Psoas muscle (tissue), 8 donors: ENCODE measurements around the gene MBD4. TPM values are rescaled to one million over a fixed set of nuclear protein-coding genes. Genes with fewer than 3 reads are reported as not detected.
A peak's percentile ranks its signal among the peaks of the same experiment; 100 is the strongest.

Experiments
- ATAC-seq, 4 donors: fragments of 200-7000 bp; cut with Tn5 transposase; one replicate each; pipeline ENCODE4 v1.9.1; 2020; ENCODE audit warnings: moderate library complexity in 3 of 4, mild to moderate bottlenecking in 2 of 4
- DNase-seq, 2 donors: peaks; one replicate each; pipeline ENCODE4 v3.0.0-alpha.2; 2020
- H3K27ac ChIP-seq: fragments of 200-600 bp; one replicate; pipeline ENCODE4 v1.8.0; 2022
- H3K27me3 ChIP-seq, 3 donors: fragments of 200-600 bp in 1 of 3; one replicate each; pipeline versions ENCODE4 v1.6.1 to v1.8.0; 2013 to 2022; ENCODE audit warnings: low read length in 2 of 3, mild to moderate bottlenecking in 2 of 3, moderate library complexity in 1 of 3; ENCODE audit not compliant: insufficient read depth in 3 of 3
- H3K36me3 ChIP-seq, 2 donors: fragments of 200-600 bp in 1 of 2; one replicate each; pipeline versions ENCODE4 v1.6.1 to v1.8.0; 2013 to 2022; ENCODE audit warnings: low read depth in 1 of 2, mild to moderate bottlenecking in 1 of 2, moderate library complexity in 1 of 2; ENCODE audit not compliant: insufficient read depth in 1 of 2
- H3K4me1 ChIP-seq: fragments of 200-600 bp; one replicate; pipeline ENCODE4 v1.8.0; 2022
- H3K4me3 ChIP-seq: fragments of 200-600 bp; one replicate; pipeline ENCODE4 v1.8.0; 2022; ENCODE audit warnings: mild to moderate bottlenecking
- H3K9me3 ChIP-seq: fragments of 200-600 bp; one replicate; pipeline ENCODE4 v1.8.0; 2022
- WGBS, 3 donors: extraction: QIAGEN DNeasy Blood & Tissue Kit; methylation state at CpG; one replicate each; pipeline versions ENCODE4 v1.1.6 to v1.1.7; 2013; 5-methylcytosine and 5-hydroxymethylcytosine counted together
- intact Hi-C, 2 donors: fragments of 100-400 bp; cut with DNase I; formaldehyde crosslinking; loops; one replicate each; pipeline versions ENCODE4 v1.11.0 to v1.14.2; 2022
- polyA plus RNA-seq, 3 donors: library from polyadenylated mRNA; stranded (reverse); fragments of 200-250 nt; gene quantifications; one replicate each; pipeline ENCODE4 v1.2.3, GENCODE V29; 2013
- total RNA-seq, 4 donors: library from RNA; stranded (reverse); fragmentation: NEBNext Ultra II Directional in 2 of 4; extraction: Animal tissue kit (Norgen Biotek cat#: 25700) in 2 of 4; gene quantifications; one replicate each; pipeline versions ENCODE4 v1.2.1 to v1.2.4, GENCODE V29; 2021 to 2023
- TF ChIP-seq, protein P1 (sequence below): fragments of 200-600 bp; IDR thresholded peaks from one replicate; pipeline ENCODE4 v1.8.0; 2022; ENCODE audit warnings: antibody characterized with exemption
- donor health status: healthy with polysubstance abuse.
- donor health status: DM: no; HTN: no; CAD: no; lungs with moderate emphysema.
- donor health status: Bipolar disorder and iron deficiency.
- donor health status: healthy.
- donor health status: DM: yes; HTN: yes; CAD: no.
- donor health status: DM: no; HTN: no; CAD: no.
- donor health status: DM: no; HTN: no; CAD: no.
- donor health status: DM: yes; HTN: yes; CAD: no.

The MBD4 gene
- total and polyA plus RNA-seq, 7 donors = 16.0 to 30.4 (median 19.1) TPM

DNA sequence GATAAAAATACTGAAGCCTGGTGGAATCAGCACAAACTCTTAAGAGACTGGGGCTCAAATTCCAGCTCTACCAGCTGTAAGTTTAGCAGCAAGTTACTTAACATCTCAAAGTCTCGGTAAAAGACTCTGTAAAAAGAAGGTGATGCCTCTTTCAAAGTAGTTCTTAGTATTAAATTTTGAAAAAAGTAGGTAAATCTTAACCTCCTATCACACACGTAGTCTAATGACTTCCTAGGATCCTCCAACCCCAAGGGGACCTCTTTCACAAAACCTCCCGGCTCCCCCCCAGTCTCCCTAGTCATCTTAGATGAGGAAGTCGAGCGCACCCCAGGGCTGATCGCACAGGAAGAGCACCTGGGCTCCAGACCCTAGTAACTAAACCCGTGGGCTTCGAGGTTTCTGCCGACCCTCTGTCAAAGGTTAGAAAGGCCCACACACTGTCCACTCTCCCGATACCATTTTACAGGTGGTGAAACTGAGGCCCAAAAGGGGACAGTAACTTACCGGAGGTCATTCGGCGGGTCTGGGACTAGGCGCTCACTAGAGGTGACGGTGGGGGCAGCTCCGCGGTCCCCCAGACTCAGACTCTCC lies 427 bp downstream of the MBD4 start:
- Histone ChIP-seq H3K36me3 (peaks cover 0 to 38% of the 10 kb centered on the region in 2 donors), H3K4me3 (peak overlapping the region; percentile 95)

DNA sequence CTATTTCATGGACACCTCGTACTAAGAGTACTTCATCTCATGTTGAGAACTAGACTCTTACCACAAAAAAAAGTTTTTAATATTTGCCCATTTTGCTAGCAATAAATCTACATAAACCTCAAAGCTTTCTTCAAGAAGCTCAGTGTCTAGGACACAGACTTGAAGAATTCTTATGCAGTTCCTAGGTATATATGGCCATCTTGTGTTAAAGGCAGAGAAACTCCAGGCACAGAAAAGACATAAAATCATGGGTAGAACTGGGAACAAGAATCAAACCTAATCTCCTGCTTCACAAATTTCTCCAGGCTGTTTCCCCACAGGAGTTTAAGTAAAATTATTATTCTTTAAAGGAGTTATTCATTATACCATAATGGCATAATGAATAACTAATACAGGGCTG lies 4.4 kb downstream of the MBD4 start:
- H3K4me3 ChIP-seq = no peak overlapping the region
- DNase-seq (no peak), ATAC-seq (no peak)
- no peaks in the 10 kb centered on the region for H3K27me3 ChIP-seq
- TF ChIP-seq, protein P1, sequence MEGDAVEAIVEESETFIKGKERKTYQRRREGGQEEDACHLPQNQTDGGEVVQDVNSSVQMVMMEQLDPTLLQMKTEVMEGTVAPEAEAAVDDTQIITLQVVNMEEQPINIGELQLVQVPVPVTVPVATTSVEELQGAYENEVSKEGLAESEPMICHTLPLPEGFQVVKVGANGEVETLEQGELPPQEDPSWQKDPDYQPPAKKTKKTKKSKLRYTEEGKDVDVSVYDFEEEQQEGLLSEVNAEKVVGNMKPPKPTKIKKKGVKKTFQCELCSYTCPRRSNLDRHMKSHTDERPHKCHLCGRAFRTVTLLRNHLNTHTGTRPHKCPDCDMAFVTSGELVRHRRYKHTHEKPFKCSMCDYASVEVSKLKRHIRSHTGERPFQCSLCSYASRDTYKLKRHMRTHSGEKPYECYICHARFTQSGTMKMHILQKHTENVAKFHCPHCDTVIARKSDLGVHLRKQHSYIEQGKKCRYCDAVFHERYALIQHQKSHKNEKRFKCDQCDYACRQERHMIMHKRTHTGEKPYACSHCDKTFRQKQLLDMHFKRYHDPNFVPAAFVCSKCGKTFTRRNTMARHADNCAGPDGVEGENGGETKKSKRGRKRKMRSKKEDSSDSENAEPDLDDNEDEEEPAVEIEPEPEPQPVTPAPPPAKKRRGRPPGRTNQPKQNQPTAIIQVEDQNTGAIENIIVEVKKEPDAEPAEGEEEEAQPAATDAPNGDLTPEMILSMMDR = no peak
- intact Hi-C loops = no loop called here
- H3K27ac ChIP-seq = no peak overlapping the region
- peaks cover 20% of the 10 kb centered on the region for H3K4me1 ChIP-seq
- WGBS, 3 donors = 78 to 93% (median 89%) methylated on average over 1 of the region's 1 CpG
- no peaks in the 10 kb centered on the region for H3K9me3 ChIP-seq
- peaks cover 8 to 77% of the 10 kb centered on the region in 2 donors for H3K36me3 ChIP-seq

More for the DNA sequence above, 427 bp downstream of the MBD4 start:
- Histone ChIP-seq H3K9me3 (no peaks in the 10 kb centered on the region), H3K27me3 (no peaks in the 10 kb centered on the region), H3K27ac (peak overlapping the region; percentile 91), H3K4me1 (peaks cover 46% of the 10 kb centered on the region)
- intact Hi-C loops = no loop called here
- peak; percentile 35 to 65 for DNase-seq
- 0 to 1% (median 1%) methylated on average over 17 of the region's 17 CpGs for whole genome bisulfite sequencing, 3 donors
- TF ChIP-seq, protein P1 = no peak
- ATAC-seq = peak; percentile 1 to 7 (median 4)

DNA sequence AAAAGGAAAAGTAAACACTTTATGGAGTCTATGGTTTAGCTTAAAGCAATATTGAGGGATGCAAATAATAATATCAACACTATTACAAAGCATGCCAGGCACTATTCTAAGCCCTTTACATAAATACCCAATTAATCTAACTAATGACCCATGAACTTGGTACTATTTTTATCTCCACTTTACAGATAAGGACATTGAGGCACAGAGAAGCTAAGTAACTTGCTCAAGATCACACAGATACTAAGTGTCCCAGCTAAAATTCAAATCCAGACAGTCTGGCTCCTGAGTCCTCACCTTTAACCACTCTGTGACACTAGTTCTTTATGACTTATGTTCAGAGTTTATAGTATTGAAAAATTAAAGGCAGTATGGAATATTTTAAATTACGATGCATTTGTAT lies 5.6 kb downstream of the MBD4 start:
- TF ChIP-seq, protein P1 = no peak

DNA sequence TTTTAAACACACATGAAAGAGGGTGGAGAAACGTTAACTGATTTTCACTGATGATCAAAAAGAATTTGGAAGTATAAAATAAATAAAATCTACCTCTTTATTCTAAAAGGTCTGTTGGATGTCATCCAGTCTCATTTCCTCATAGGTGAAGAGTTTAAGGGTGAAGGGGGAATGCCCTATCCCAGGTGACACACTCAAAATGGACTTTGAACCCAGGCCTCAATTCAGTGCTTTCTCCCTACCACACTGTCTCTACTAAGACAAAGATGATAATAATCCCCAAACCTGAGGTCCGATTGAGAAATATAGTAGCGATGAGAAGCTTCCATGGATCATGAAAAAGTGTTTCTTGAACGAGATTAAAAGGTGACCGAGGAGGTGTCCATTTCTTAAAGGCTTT lies 6.2 kb downstream of the MBD4 start:
- Histone ChIP-seq H3K9me3 (no peaks in the 10 kb centered on the region), H3K27ac (no peak overlapping the region), H3K27me3 (no peaks in the 10 kb centered on the region), H3K36me3 (peaks cover 8 to 85% of the 10 kb centered on the region in 2 donors), H3K4me3 (no peak overlapping the region), H3K4me1 (peaks cover 21% of the 10 kb centered on the region)
- intact Hi-C loops = no loop called here
- 87 to 92% (median 90%) methylated on average over 5 of the region's 5 CpGs for WGBS, 3 donors
- ATAC-seq (no peak), DNase-seq (no peak)
- TF ChIP-seq, protein P1 = no peak

More for the DNA sequence above, 5.6 kb downstream of the MBD4 start:
- H3K4me3 ChIP-seq = no peak overlapping the region
- no peak for ATAC-seq
- no peaks in the 10 kb centered on the region for H3K9me3 ChIP-seq
- H3K36me3 ChIP-seq = peaks cover 8 to 85% of the 10 kb centered on the region in 2 donors
- H3K27me3 ChIP-seq = no peaks in the 10 kb centered on the region
- WGBS, 3 donors = 94 to 100% (median 97%) methylated on average over 1 of the region's 1 CpG
- no peak overlapping the region for H3K27ac ChIP-seq
- H3K4me1 ChIP-seq = peaks cover 22% of the 10 kb centered on the region
- DNase-seq = no peak
- intact Hi-C loops = no loop called here

DNA sequence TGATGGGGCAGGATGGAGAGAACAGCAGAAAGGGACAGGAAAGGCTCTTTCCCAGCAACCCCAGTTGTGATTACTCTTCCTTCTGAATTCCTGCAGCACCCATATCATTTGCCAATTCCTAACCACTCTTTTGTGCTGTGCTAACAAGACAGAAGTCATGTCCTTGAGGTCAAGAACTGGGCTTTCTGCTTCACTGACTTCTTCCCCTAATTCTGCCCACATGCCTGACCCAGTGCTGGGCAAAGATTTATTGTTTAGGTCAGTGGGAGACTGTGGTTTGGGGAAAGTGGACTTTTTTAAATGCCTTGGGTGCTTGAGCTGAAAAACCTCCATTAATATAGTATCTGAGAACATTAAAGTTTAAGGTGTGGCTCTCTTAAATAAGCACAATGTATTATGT lies 7.1 kb downstream of the MBD4 start:
- no peak for ATAC-seq
- H3K4me1 ChIP-seq = peaks cover 15% of the 10 kb centered on the region

More for the DNA sequence above, 7.1 kb downstream of the MBD4 start:
- DNase-seq = no peak
- H3K9me3 ChIP-seq = no peaks in the 10 kb centered on the region
- H3K27ac ChIP-seq = no peak overlapping the region
- no peaks in the 10 kb centered on the region for H3K27me3 ChIP-seq
- no peak overlapping the region for H3K4me3 ChIP-seq
- intact Hi-C loops = no loop called here
- TF ChIP-seq, protein P1 = no peak
- H3K36me3 ChIP-seq = peaks cover 8 to 80% of the 10 kb centered on the region in 2 donors
